ENCODE measurements around the gene WDR33.

- TF ChIP-seq CTCF (IDR thresholded peaks at IDR 0.05) (no peak), POLR2A (IDR thresholded peaks at IDR 0.05) (no peak)
These were observed 150.7 kb downstream of the WDR33 start for GRCh38 chr2:127660291-127660578.

Data from right lobe of liver (tissue), 4 donors.